C4-2B (cell line): Measurements from ENCODE around the gene TMEM259.

Experiments
- H3K27ac ChIP-seq: fragments of 450-650 bp; 2 replicates; pipeline ENCODE4 v1.5.1; 2017
- ZFX ChIP-seq: fragments of 450-650 bp; IDR thresholded peaks from 2 replicates; pipeline ENCODE4 v1.6.1; 2017
- TF ChIP-seq, protein P1 (sequence below): fragments of 450-650 bp; conservative IDR thresholded peaks from 2 replicates; pipeline ENCODE4 v1.5.1; 2017; ENCODE audit warnings: mild to moderate bottlenecking

Gene TMEM259

DNA sequence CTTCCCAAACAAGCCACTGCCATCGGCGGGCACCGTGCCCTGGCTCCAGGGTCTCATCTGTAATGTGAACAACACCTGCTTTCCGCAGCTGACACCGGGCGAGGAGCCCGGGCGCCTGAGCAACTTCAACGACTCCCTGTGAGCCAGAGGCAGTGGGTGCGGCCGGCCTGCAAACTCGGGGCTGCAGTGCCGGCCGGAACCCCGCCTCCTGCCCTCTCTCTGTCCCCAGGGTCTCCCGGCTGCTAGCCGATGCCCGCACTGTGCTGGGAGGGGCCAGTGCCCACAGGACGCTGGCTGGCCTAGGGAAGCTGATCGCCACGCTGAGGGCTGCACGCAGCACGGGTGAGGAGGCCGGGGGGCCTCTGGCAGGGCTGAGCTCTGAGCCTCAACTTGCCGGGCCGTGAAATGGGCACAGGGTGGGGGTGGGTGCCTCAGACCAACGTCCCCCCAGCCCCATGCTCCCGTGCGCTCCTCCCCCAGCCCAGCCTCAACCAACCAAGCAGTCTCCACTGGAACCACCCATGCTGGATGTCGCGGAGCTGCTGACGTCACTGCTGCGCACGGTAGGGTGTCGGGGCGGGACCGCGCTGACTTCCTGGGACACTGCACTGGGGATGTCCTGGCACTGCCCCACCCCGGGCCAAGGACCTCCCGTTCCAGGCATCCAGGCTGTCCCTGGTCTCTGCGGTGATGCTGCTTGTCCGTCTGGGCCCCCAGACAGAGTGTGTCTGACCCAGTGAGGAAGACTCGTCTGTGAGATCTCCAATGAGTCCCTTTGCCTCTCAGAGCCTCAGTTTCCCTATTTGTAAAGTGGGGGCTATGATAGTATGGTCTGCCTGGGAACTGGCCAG lies 21.1 kb upstream of the TMEM259 start:
- H3K27ac ChIP-seq = no peak overlapping the region
- TF ChIP-seq ZFX = no peak
- TF ChIP-seq, protein P1, sequence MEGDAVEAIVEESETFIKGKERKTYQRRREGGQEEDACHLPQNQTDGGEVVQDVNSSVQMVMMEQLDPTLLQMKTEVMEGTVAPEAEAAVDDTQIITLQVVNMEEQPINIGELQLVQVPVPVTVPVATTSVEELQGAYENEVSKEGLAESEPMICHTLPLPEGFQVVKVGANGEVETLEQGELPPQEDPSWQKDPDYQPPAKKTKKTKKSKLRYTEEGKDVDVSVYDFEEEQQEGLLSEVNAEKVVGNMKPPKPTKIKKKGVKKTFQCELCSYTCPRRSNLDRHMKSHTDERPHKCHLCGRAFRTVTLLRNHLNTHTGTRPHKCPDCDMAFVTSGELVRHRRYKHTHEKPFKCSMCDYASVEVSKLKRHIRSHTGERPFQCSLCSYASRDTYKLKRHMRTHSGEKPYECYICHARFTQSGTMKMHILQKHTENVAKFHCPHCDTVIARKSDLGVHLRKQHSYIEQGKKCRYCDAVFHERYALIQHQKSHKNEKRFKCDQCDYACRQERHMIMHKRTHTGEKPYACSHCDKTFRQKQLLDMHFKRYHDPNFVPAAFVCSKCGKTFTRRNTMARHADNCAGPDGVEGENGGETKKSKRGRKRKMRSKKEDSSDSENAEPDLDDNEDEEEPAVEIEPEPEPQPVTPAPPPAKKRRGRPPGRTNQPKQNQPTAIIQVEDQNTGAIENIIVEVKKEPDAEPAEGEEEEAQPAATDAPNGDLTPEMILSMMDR = no peak

DNA sequence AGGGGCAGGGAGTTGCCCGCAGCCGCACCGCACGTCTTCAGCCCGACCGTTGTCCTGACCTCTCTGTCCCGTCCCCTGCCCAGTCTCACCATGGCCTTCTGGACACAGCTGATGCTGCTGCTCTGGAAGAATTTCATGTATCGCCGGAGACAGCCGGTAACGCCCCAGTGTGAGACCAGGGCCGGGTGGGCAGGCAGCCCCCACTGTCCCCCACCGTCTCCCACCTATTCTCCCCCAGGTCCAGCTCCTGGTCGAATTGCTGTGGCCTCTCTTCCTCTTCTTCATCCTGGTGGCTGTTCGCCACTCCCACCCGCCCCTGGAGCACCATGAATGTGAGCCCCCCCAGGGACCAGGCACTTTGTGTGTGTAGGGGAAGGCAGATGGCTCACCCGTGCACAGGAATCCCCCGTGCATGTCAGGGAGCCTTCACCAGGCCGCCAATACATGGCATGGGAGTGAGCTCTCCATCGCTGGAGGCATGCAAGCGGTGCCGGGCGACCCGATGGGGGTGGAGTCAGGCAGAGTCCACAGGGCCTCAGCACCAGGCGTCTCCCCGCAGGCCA lies 20.4 kb upstream of the TMEM259 start:
- TF ChIP-seq, protein P1 = no peak
- TF ChIP-seq ZFX = no peak
- no peak overlapping the region; the same call in 1 of the 2 replicates for H3K27ac ChIP-seq

DNA sequence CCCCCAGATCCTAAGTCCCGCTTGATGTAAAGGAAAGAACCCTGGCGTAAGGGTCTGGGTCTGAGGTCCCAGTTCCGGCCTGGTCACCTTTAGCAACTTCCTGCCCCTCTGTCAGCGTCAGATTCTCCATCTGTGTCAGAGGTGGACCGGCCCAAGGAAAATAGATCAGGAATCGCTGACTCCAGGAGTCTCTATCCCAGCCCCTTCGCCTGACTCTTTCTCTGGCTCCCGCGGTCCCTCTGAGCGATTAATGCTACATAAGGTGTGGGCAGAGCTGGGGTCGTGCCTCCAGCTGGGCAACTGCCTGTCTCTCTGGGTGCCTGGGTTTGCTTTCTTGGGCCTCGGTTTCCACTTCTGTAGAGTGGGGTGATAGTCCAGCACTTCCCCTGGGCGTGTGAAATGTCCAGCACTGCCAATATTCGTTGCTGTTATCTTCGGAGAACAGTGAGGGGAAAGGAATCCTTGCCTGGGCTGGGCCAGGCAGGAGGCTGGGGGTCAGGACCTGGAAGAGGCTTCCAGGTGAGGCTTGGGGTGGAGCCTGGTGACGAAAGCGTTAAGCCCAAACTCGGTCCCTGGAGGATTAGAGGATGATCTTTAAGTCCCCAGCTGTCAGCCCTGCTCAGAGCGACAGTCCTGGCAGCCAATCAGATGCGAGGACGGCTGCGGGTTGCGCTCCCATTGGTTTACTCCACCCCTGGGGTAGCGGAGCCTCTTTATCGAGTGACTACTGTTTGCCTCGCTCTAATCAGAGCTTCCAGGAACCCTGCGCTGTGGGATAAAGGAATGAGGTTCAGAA lies 19.8 kb upstream of the TMEM259 start:
- H3K27ac ChIP-seq = peak overlapping the region; percentile 73
- no peak for TF ChIP-seq ZFX
- TF ChIP-seq, protein P1 = no peak

DNA sequence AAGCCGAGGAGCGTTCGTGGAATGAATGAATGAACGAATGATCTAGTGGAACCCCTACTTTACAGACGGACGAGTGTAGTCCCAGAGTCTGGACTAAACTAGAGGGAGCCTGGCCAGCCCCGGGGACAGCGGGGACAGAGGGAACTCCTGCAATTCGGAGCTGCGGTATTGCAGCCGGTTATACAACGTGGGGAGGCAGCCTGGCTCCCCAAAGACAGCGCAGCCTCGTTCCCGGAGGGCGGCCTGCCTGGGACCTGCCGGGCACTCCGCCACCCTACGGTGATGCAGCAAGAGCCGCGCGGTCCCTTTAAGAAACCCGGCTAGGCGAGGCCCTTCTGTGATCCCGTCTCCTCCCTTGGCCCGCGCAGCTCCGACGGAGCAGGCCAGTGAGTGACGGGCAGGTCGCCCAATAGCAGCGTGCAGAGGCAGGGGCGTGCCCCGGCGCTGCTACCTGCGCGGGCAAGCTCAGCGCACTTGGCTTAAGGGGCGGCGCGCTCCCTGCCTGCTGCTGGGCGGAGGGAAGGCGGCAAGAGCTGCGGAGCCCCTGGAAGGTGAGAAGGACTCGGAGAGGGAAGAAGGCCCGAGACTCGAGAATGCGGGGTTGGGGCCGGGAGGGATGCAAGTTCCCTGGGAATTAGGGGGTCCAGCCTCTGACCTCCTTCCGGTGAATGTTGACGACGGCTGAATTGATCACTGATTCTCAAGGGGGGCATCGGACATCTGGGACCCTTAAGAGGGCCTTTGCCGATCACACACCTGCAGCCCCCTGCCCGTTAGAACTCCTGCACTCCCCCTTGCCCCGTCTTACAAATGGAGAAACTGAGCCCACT lies 18.9 kb upstream of the TMEM259 start, which contains the start of gene ABCA7:
TSS of gene ABCA7 (plus strand) at position 462 of the 830 bp plus-strand sequence. CDS start 1,255 bp downstream, outside the sequence.
- peak; percentile 21; the same call in 1 of the 2 replicates for TF ChIP-seq ZFX
- TF ChIP-seq, protein P1 = no peak
- H3K27ac ChIP-seq = peak within 1 kb of the TSS; percentile 73

DNA sequence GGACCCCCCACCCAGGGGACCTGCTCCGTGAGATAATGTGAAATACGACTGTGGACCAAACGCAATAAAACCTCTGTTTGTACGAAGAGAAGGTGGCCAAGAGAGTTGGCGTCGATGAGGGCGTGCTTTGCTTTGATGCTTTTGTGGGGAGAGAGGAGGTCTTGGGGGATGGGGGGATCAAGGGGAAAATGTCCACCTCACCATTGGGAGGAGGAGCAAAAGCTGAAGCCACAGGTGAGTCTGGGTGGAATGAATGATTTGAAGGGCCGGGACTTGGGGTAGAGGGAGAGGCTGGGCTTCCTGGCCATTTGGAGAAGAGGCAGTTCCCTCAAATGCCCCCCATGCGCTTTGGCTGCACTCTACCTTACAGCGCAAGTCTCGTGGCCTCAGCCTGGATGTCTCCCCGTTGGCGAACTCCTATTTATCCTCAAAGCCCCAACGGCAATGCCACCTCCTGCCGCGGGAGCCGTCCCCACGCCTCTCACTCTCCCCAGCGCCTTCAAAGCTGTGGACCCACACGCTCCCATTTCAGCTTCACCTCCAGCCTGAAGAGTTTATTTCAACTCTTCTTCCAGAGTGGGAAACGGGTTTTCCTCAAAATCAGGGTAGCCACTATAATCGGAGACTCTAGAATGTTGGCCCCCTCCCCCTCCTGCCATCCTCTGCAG lies 18.2 kb upstream of the TMEM259 start:
- peak overlapping the region; percentile 73 for H3K27ac ChIP-seq
- TF ChIP-seq, protein P1 = no peak
- TF ChIP-seq ZFX = no peak

DNA sequence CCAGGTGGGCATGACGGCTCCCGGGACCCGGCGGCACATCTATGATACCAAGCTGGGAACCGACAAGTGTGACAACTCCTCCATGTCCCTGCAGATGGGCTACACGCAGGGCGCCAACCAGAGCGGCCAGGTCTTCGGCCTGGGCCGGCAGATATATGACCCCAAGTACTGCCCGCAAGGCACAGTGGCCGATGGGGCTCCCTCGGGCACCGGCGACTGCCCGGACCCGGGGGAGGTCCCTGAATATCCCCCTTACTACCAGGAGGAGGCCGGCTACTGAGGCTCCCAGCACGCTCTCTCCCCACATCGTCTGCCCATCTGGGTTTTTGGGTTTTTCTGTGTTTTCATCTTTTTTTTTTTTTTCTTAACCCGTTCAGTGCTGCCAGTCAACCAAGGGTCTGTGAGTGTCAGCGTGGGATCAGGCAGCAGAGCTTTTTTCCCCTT lies 16.7 kb upstream of the TMEM259 start:
- H3K27ac ChIP-seq = no peak overlapping the region
- TF ChIP-seq ZFX = no peak
- TF ChIP-seq, protein P1 = no peak
